Erythroblast (primary cell): ENCODE measurements around the gene HDDC2.

ENCODE experiments used
- GATA1 ChIP-seq: IDR thresholded peaks from 2 replicates; pipeline ENCODE4 v1.6.1; 2011; ENCODE audit warnings: low read depth, mild to moderate bottlenecking, control low read depth, low read length, moderate library complexity
- POLR2A ChIP-seq: IDR thresholded peaks from 2 replicates; pipeline ENCODE4 v1.6.1; 2011; ENCODE audit warnings: mild to moderate bottlenecking, low read length

DNA sequence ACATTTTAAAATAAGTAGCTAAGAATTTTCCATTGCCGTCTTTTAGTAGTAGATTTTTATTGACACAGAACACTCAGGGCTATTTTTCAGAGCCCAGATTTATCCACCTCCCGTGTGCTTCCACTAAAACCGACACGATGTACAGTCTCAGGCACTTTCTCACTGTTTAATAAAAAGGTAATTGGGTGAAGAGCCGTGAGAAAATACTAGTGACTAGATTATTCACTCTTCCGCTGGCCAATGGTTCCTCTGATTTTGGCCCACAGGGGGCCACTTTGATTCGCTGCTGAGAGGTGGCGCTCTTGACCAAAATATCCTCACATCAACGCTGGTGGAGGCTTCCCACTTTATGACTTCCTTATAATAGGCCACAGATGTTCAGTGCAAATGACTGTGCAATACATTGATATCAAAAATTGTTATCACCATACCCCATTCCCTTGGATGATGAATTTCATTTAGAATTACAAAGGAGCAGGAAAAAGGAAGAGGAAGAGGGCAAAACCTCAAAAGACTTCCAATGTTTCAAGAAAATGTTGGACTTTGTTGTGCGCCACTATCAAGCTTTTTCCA lies 12.3 kb upstream of the HDDC2 start:
- TF ChIP-seq POLR2A (no peak), GATA1 (no peak)
